HCT116 (cell line): Measurements from ENCODE around the gene MACC1. TPM values are rescaled to one million over a fixed set of nuclear protein-coding genes. Genes with fewer than 3 reads are reported as not detected.

ENCODE experiments used
- ATAC-seq: fragments of 200-7000 bp; cut with Tn5 transposase; 2 replicates; pipeline ENCODE4 v1.9.1; 2020; ENCODE audit warnings: mild to moderate bottlenecking, moderate library complexity
- BruUV-seq: library from RNA; stranded (reverse); fragments of 400-500 nt; replicated peaks from 2 replicates; lab custom pipeline; 2021; lab: Mats Ljungman, UMichigan
- CTCF ChIA-PET: fragments of 300-600 bp; sonication (Branson Sonifier 250); formaldehyde crosslinking; loops from one replicate; lab custom pipeline; 2021; ENCODE audit warnings: antibody characterized with exemption; lab: Charles Lee
- POLR2A ChIA-PET: fragments of 300-600, 350-600 bp; sonication (Branson Sonifier 250); formaldehyde crosslinking; loops from one replicate; lab custom pipeline; 2021; ENCODE audit warnings: antibody characterized with exemption; lab: Charles Lee
- RAD21 ChIA-PET, 2 experiments: fragments of 300-600 bp; sonication (Branson Sonifier 250); formaldehyde crosslinking; loops; one replicate each; lab custom pipeline; 2023; ENCODE audit warnings: low total read pairs in 2 of 2; ENCODE audit not compliant: uncharacterized antibody in 2 of 2, unreplicated experiment in 2 of 2, low non-redundant PET in 1 of 2; lab: Charles Lee
- DNase-seq: peaks from one replicate; pipeline ENCODE4 v3.0.0-alpha.2; 2010; ENCODE audit warnings: low read depth, low spot score
- H2AFZ ChIP-seq: fragments of 200-600 bp; shearing (Covaris generic), sonication (generic); 2 replicates; pipeline ENCODE4 v1.6.1; 2017; ENCODE audit warnings: low read depth, mixed run types, mixed read lengths, antibody characterized with exemption, low read length; ENCODE audit not compliant: poor library complexity, severe bottlenecking
- H3K27ac ChIP-seq: 2 replicates; pipeline ENCODE4 v1.5.1; 2012; ENCODE audit warnings: low read depth, low read length
- H3K27me3 ChIP-seq: fragments of 200-600 bp; sonication (generic); 2 replicates; pipeline ENCODE4 v1.6.1; 2016; ENCODE audit warnings: mixed run types, low read length, mixed read lengths; ENCODE audit not compliant: insufficient read depth
- H3K36me3 ChIP-seq, 2 experiments: fragments of 200-500 bp in 1 of 2; fragments of 200-600 bp in 1 of 2; sonication (Bioruptor generic) in 1 of 2; sonication (generic) in 1 of 2; 2 replicates each; pipeline versions ENCODE4 v1.5.1 to v1.6.1; 2014 to 2016; ENCODE audit warnings: low read length in 2 of 2, inconsistent platforms in 1 of 2, mixed read lengths in 1 of 2, mixed run types in 1 of 2; ENCODE audit not compliant: insufficient read depth in 2 of 2, control insufficient read depth in 1 of 2
- H3K4me1 ChIP-seq, 2 experiments: fragments of 200-600 bp in 1 of 2; sonication (generic) in 1 of 2; 2 replicates each; pipeline versions ENCODE4 v1.5.1 to v1.6.1; 2012 to 2017; ENCODE audit warnings: low read length in 2 of 2, inconsistent platforms in 1 of 2, mild to moderate bottlenecking in 1 of 2, mixed read lengths in 1 of 2, mixed run types in 1 of 2, moderate library complexity in 1 of 2; ENCODE audit not compliant: insufficient read depth in 2 of 2, control insufficient read depth in 1 of 2
- H3K4me2 ChIP-seq: fragments of 200-600 bp; sonication (generic); 2 replicates; pipeline ENCODE4 v1.6.1; 2017; ENCODE audit warnings: mixed run types, low read length, mixed read lengths
- H3K4me3 ChIP-seq, 2 experiments: fragments of 200-600 bp in 1 of 2; sonication (generic) in 1 of 2; replicated peaks in 1 of 2; 2 replicates each; pipeline ENCODE4 v1.5.1; 2011 to 2016; ENCODE audit warnings: low read length in 2 of 2, control low read depth in 1 of 2, low read depth in 1 of 2, mild to moderate bottlenecking in 1 of 2, mixed read lengths in 1 of 2, mixed run types in 1 of 2
- H3K79me2 ChIP-seq: fragments of 200-600 bp; sonication (generic); 2 replicates; pipeline ENCODE4 v1.6.1; 2017; ENCODE audit warnings: mild to moderate bottlenecking, mixed run types, low read length, moderate library complexity, mixed read lengths; ENCODE audit not compliant: insufficient read depth
- H3K9ac ChIP-seq: fragments of 200-600 bp; sonication (generic); 2 replicates; pipeline ENCODE4 v1.6.1; 2016; ENCODE audit warnings: low read length, mixed read lengths
- H3K9me2 ChIP-seq: fragments of 200-600 bp; sonication (generic), shearing (Covaris generic); 2 replicates; pipeline ENCODE4 v1.6.1; 2017; ENCODE audit warnings: mixed run types, mild to moderate bottlenecking, moderate library complexity; ENCODE audit not compliant: insufficient read depth
- H3K9me3 ChIP-seq, 2 experiments: fragments of 200-500 bp in 1 of 2; fragments of 200-600 bp in 1 of 2; sonication (Bioruptor generic) in 1 of 2; sonication (generic) in 1 of 2; 2 replicates each; pipeline ENCODE4 v1.6.1; 2014 to 2017; ENCODE audit warnings: low read length in 2 of 2, mixed read lengths in 2 of 2, inconsistent platforms in 1 of 2, low read depth in 1 of 2, mild to moderate bottlenecking in 1 of 2, mixed run types in 1 of 2, moderate library complexity in 1 of 2; ENCODE audit not compliant: control insufficient read depth in 1 of 2, insufficient read depth in 1 of 2
- H4K20me1 ChIP-seq: fragments of 200-600 bp; sonication (generic), shearing (Covaris generic); 2 replicates; pipeline ENCODE4 v1.6.1; 2017; ENCODE audit warnings: mixed run types, mild to moderate bottlenecking, moderate library complexity; ENCODE audit not compliant: insufficient read depth
- CTCF ChIP-seq, 3 experiments: fragments of 200-600 bp in 1 of 3; sonication (generic) in 1 of 3; IDR thresholded peaks in 2 of 3; conservative IDR thresholded peaks in 1 of 3; 2 replicates each; pipeline ENCODE4 v1.5.1; 2012 to 2017; ENCODE audit warnings: low read depth in 2 of 3, low read length in 2 of 3, antibody characterized with exemption in 1 of 3, borderline replicate concordance in 1 of 3, control low read depth in 1 of 3, mild to moderate bottlenecking in 1 of 3, mixed read lengths in 1 of 3, mixed run types in 1 of 3, moderate library complexity in 1 of 3; ENCODE audit not compliant: insufficient read depth in 1 of 3
- EZH2 ChIP-seq: fragments of 200-600 bp; sonication (generic); IDR thresholded peaks from 2 replicates; pipeline ENCODE4 v1.6.1; 2017; ENCODE audit warnings: antibody characterized with exemption, mixed run types
- EZH2phosphoT487 ChIP-seq: fragments of 200-600 bp; IDR thresholded peaks from 2 replicates; pipeline ENCODE4 v1.6.1; 2018; ENCODE audit warnings: antibody characterized with exemption, borderline replicate concordance
- FOSL1 ChIP-seq: IDR thresholded peaks from 2 replicates; pipeline ENCODE4 v1.6.1; 2012; ENCODE audit warnings: low read depth
- POLR2A ChIP-seq: IDR thresholded peaks from 2 replicates; pipeline ENCODE4 v1.7.0; 2011; ENCODE audit warnings: borderline replicate concordance; ENCODE audit not compliant: insufficient read depth, insufficient read length; ENCODE audit errors: extremely low read depth
- POLR2AphosphoS5 ChIP-seq: IDR thresholded peaks from 2 replicates; pipeline ENCODE4 v1.6.1; 2011; ENCODE audit warnings: mild to moderate bottlenecking, low read depth, low read length, moderate library complexity
- RAD21 ChIP-seq: IDR thresholded peaks from 2 replicates; pipeline ENCODE4 v1.6.1; 2012; ENCODE audit warnings: low read depth, mild to moderate bottlenecking
- REST ChIP-seq: IDR thresholded peaks from 2 replicates; pipeline ENCODE4 v1.6.1; 2012; ENCODE audit warnings: low read depth
- SIN3A ChIP-seq: IDR thresholded peaks from 2 replicates; pipeline ENCODE4 v1.6.1; 2012; ENCODE audit warnings: low read depth
- SP1 ChIP-seq: IDR thresholded peaks from 2 replicates; pipeline ENCODE4 v1.6.1; 2012; ENCODE audit warnings: low read depth
- SRF ChIP-seq: IDR thresholded peaks from 2 replicates; pipeline ENCODE4 v1.6.1; 2012; ENCODE audit warnings: low read depth
- ZBTB33 ChIP-seq: IDR thresholded peaks from 2 replicates; pipeline ENCODE4 v1.6.1; 2011; ENCODE audit warnings: mild to moderate bottlenecking, low read length, moderate library complexity; ENCODE audit not compliant: insufficient replicate concordance; ENCODE audit errors: extremely low read depth
- ZFX ChIP-seq: fragments of 450-650 bp; IDR thresholded peaks from 2 replicates; pipeline ENCODE4 v1.6.1; 2017
- ZNF274 ChIP-seq: fragments of 200-500 bp; sonication (Bioruptor generic); IDR thresholded peaks from 2 replicates; pipeline ENCODE4 v1.6.1; 2014; ENCODE audit warnings: mild to moderate bottlenecking, low read depth, low read length, inconsistent platforms
- intact Hi-C: fragments of 100-400 bp; cut with micrococcal nuclease; formaldehyde crosslinking; loops from 2 replicates; pipeline ENCODE4 v1.10.0; 2022
- total RNA-seq: library from RNA; stranded (reverse); gene quantifications from one replicate; pipeline ENCODE4 v1.2.1, GENCODE V29; 2021; ENCODE audit not compliant: unreplicated experiment

The MACC1 gene
- total RNA-seq, 1 experiment from 2014 or later = 9.8 TPM

DNA sequence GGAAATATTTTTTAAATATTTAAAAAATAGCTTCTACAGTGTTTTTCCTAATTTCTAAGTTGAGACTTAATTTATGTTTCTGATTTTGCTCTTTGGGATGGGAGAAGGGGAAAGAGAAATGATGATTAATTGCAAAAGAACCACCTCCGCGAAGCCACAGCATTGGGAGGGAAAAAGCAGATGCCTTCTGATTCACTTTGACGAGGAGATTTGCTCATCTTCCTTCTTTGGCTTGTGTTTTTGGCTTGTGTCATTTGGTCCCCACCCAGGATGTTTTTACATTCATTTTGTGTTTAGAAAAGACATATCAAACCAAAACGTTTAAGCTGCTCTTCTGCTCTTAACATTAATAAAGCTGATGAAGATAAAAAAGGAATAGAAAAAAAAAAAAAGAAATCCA is 121.7 kb downstream of the MACC1 start:
- H3K4me1 ChIP-seq = no peaks in the 10 kb centered on the region
- no peak overlapping the region for H3K27ac ChIP-seq
- H4K20me1 ChIP-seq = no peaks in the 10 kb centered on the region; the same call in 1 of the 2 replicates
- CTCF ChIA-PET = no interaction called here
- intact Hi-C loops = no loop called here
- H3K4me2 ChIP-seq = no peak overlapping the region
- no peaks in the 10 kb centered on the region for H3K27me3 ChIP-seq
- RAD21 ChIA-PET = no interaction called here
- no peak overlapping the region for H3K4me3 ChIP-seq
- TF ChIP-seq SP1 (no peak), SIN3A (no peak), REST (no peak), ZNF274 (no peak), ZFX (no peak), SRF (no peak), POLR2AphosphoS5 (no peak), RAD21 (no peak), POLR2A (no peak), EZH2phosphoT487 (no peak), CTCF (IDR thresholded peaks at IDR 0.05 in 2 of 3, conservative IDR thresholded peaks at IDR 0.05 in 1 of 3; ENCODE audit: borderline replicate concordance in 1 of 3, insufficient read depth in 1 of 3, low read depth in 2 of 3, low read length in 2 of 3) (no peak), ZBTB33 (no peak), FOSL1 (no peak), EZH2 (no peak)
- TF ChIP-seq, all 23 proteins: peak for 0
- Histone ChIP-seq H3K9me2 (no peaks in the 10 kb centered on the region), H2AFZ (no peak overlapping the region), H3K9me3 (no peaks in the 10 kb centered on the region), H3K36me3 (no peaks in the 10 kb centered on the region), H3K9ac (no peak overlapping the region), H3K79me2 (no peaks in the 10 kb centered on the region)
- POLR2A ChIA-PET = no interaction called here
- BruUV-seq = no TSS peak
- DNase-seq (no peak), ATAC-seq (no peak)
